HEK293 (cell line): Measurements from ENCODE around the gene AKT2.

Experiments used
- CTCF ChIP-seq: fragments of 450-650 bp; formaldehyde crosslinking; IDR thresholded peaks from 2 replicates; pipeline ENCODE4 v1.5.1; 2016; ENCODE audit warnings: missing biosample characterization, missing genetic modification characterization
- ZBTB10 ChIP-seq: fragments of 450-650 bp; formaldehyde crosslinking; IDR thresholded peaks from 2 replicates; pipeline ENCODE4 v1.5.1; 2016; ENCODE audit warnings: missing biosample characterization, missing genetic modification characterization
- ZBTB21 ChIP-seq: fragments of 450-650 bp; formaldehyde crosslinking; IDR thresholded peaks from 2 replicates; pipeline ENCODE4 v1.5.1; 2017; ENCODE audit warnings: missing biosample characterization, missing genetic modification characterization
- ZNF112 ChIP-seq: fragments of 450-650 bp; formaldehyde crosslinking; IDR thresholded peaks from 2 replicates; pipeline ENCODE4 v1.5.0; 2017; ENCODE audit warnings: missing biosample characterization, missing genetic modification characterization
- ZNF23 ChIP-seq: fragments of 450-650 bp; formaldehyde crosslinking; IDR thresholded peaks from 2 replicates; pipeline ENCODE4 v1.5.1; 2016; ENCODE audit warnings: missing biosample characterization, missing genetic modification characterization, borderline replicate concordance
- ZNF274 ChIP-seq, 2 experiments: fragments of 200-500 bp in 1 of 2; fragments of 450-650 bp in 1 of 2; sonication (Bioruptor generic) in 1 of 2; formaldehyde crosslinking in 1 of 2; IDR thresholded peaks; 2 replicates each; pipeline versions ENCODE4 v1.5.1 to v1.6.1; 2014 to 2016; ENCODE audit warnings: borderline replicate concordance in 1 of 2, inconsistent platforms in 1 of 2, low read length in 1 of 2, missing biosample characterization in 1 of 2, missing genetic modification characterization in 1 of 2
- ZSCAN23 ChIP-seq: fragments of 450-650 bp; formaldehyde crosslinking; IDR thresholded peaks from 2 replicates; pipeline ENCODE4 v1.5.1; 2016; ENCODE audit warnings: missing biosample characterization, missing genetic modification characterization

- TF ChIP-seq ZNF23 (tag by site-specific recombination) (no peak), ZNF112 (tag by site-specific recombination) (no peak), ZSCAN23 (tag by site-specific recombination) (no peak), CTCF (tag by site-specific recombination) (no peak), ZBTB10 (tag by site-specific recombination) (no peak), ZNF274 (IDR thresholded peaks at IDR 0.05; ENCODE audit: low read length) (no peak), ZNF274 (tag by site-specific recombination; IDR thresholded peaks at IDR 0.05; ENCODE audit: borderline replicate concordance) (no peak), ZBTB21 (no peak)
These were observed 3.0 kb downstream of the AKT2 start for GRCh38 chr19:40282209-40282580.
